NT2/D1 (cell line): ENCODE results near the gene SDHA.

ENCODE experiments used
- YY1 ChIP-seq: IDR thresholded peaks from 2 replicates; pipeline ENCODE4 v1.6.1; 2011; ENCODE audit not compliant: insufficient read length, insufficient read depth
- ZNF274 ChIP-seq: IDR thresholded peaks from 2 replicates; pipeline ENCODE4 v1.6.1; 2011; ENCODE audit warnings: mild to moderate bottlenecking, low read depth, low read length

GRCh38 chr5:306011-306805 lies 88.1 kb downstream of the SDHA start:
- no peak for TF ChIP-seq YY1
- TF ChIP-seq ZNF274: no peak
